ENCODE measurements around the gene AANAT.

DNA sequence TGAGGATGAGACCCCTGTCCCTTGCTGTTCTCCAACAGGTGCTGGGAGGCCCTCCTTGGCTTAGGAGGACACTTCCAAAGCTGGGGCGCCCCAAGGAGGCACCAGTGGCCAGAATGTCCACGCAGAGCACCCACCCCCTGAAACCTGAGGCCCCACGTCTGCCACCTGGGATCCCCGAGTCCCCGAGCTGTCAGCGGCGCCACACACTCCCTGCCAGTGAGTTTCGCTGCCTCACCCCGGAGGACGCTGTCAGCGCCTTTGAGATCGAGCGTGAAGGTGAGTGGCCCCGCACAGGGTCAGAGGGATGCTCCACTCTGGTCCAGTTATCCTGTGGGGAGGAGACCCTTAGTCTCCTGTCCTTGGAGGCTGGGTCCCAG is 1.2 kb downstream of the AANAT start:
- TF ChIP-seq, protein P1, sequence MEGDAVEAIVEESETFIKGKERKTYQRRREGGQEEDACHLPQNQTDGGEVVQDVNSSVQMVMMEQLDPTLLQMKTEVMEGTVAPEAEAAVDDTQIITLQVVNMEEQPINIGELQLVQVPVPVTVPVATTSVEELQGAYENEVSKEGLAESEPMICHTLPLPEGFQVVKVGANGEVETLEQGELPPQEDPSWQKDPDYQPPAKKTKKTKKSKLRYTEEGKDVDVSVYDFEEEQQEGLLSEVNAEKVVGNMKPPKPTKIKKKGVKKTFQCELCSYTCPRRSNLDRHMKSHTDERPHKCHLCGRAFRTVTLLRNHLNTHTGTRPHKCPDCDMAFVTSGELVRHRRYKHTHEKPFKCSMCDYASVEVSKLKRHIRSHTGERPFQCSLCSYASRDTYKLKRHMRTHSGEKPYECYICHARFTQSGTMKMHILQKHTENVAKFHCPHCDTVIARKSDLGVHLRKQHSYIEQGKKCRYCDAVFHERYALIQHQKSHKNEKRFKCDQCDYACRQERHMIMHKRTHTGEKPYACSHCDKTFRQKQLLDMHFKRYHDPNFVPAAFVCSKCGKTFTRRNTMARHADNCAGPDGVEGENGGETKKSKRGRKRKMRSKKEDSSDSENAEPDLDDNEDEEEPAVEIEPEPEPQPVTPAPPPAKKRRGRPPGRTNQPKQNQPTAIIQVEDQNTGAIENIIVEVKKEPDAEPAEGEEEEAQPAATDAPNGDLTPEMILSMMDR (conservative IDR thresholded peaks at IDR 0.05) = no peak
- TF ChIP-seq EZH2 (IDR thresholded peaks at IDR 0.05; ENCODE audit: low read depth) = no peak

All from PC-9 (cell line).